Spleen (tissue), 11 donors: Measurements from ENCODE around the gene SDR39U1. TPM values are rescaled to one million over a fixed set of nuclear protein-coding genes. Genes with fewer than 3 reads are reported as not detected.
"Not testable (repeated sequence)": the region's sequence is repeated elsewhere in the genome, so short reads cannot be mapped to it uniquely, and the experiment has no call there.

Experiments
- DNase-seq: peaks from one replicate; pipeline ENCODE4 v3.0.0-alpha.2; 2020
- H3K27ac ChIP-seq, 8 donors: fragments of 200-600 bp; sonication (generic) in 7 of 8; 1 replicate in 4 of 8; 2 replicates in 4 of 8; pipeline versions ENCODE4 v1.5.0 to v1.8.0; 2016 to 2021; ENCODE audit warnings: inconsistent platforms in 4 of 8, mild to moderate bottlenecking in 4 of 8, moderate library complexity in 1 of 8
- H3K27me3 ChIP-seq, 7 donors: fragments of 200-600 bp; sonication (generic) in 6 of 7; replicated peaks in 1 of 7; 1 replicate in 4 of 7; 2 replicates in 3 of 7; pipeline versions ENCODE4 v1.5.0 to v1.8.0; 2016 to 2021; ENCODE audit warnings: inconsistent platforms in 3 of 7, mild to moderate bottlenecking in 1 of 7
- H3K36me3 ChIP-seq, 6 donors: fragments of 200-600 bp; sonication (generic) in 5 of 6; 1 replicate in 4 of 6; 2 replicates in 2 of 6; pipeline versions ENCODE4 v1.5.0 to v1.8.0; 2016 to 2021; ENCODE audit warnings: inconsistent platforms in 2 of 6
- H3K4me1 ChIP-seq, 6 donors: fragments of 200-600 bp; sonication (generic) in 5 of 6; 1 replicate in 3 of 6; 2 replicates in 3 of 6; pipeline versions ENCODE4 v1.5.0 to v1.8.0; 2016 to 2021; ENCODE audit warnings: inconsistent platforms in 3 of 6
- H3K4me3 ChIP-seq, 8 donors: fragments of 200-600 bp; sonication (generic) in 7 of 8; 1 replicate in 4 of 8; 2 replicates in 4 of 8; pipeline versions ENCODE4 v1.5.0 to v1.8.0; 2016 to 2021; ENCODE audit warnings: inconsistent platforms in 4 of 8, mild to moderate bottlenecking in 4 of 8, moderate library complexity in 2 of 8
- H3K9me3 ChIP-seq, 8 donors: fragments of 200-600 bp; sonication (generic) in 7 of 8; 1 replicate in 4 of 8; 2 replicates in 4 of 8; pipeline versions ENCODE4 v1.5.0 to v1.8.0; 2016 to 2021; ENCODE audit warnings: inconsistent platforms in 4 of 8
- POLR2A ChIP-seq, 3 donors: fragments of 450-650 bp; IDR thresholded peaks; one replicate each; pipeline ENCODE4 v1.5.1; 2017; ENCODE audit warnings: antibody characterized with exemption in 3 of 3, mild to moderate bottlenecking in 1 of 3
- POLR2AphosphoS5 ChIP-seq, 3 donors: sonication (generic); formaldehyde crosslinking; IDR thresholded peaks; one replicate each; pipeline ENCODE4 v1.5.1; 2017; ENCODE audit warnings: antibody characterized with exemption in 3 of 3
- WGBS, 5 donors: extraction: QIAGEN DNeasy Blood & Tissue Kit in 3 of 5; methylation state at CpG; one replicate each; pipeline versions ENCODE4 v1.1.5 to v1.1.7; 2013 to 2018; 5-methylcytosine and 5-hydroxymethylcytosine counted together
- intact Hi-C: fragments of 100-400 bp; cut with DNase I; formaldehyde crosslinking; loops from one replicate; pipeline ENCODE4 v1.15.0; 2023; ENCODE audit warnings: low total_unique reads
- polyA plus RNA-seq, 3 donors: library from polyadenylated mRNA; stranded (reverse); fragments of 200-250 nt; gene quantifications; one replicate each; pipeline ENCODE4 v1.2.1, GENCODE V29; 2013
- total RNA-seq, 7 donors: library from RNA; depleted of rRNA in 3 of 7; stranded (reverse); fragments of >200 nt in 3 of 7; fragmentation: NEBNext Ultra II Directional in 4 of 7; extraction: Animal tissue kit (Norgen Biotek cat#: 25700) in 4 of 7; gene quantifications; one replicate each; pipeline versions ENCODE4 v1.1.0 to v1.2.1, GENCODE V29; 2016 to 2021
- TF ChIP-seq, protein P1 (sequence below), 11 experiments: fragments of 200-600 bp in 7 of 11; fragments of 450-650 bp in 4 of 11; sonication (generic) in 4 of 11; IDR thresholded peaks in 8 of 11; conservative IDR thresholded peaks in 3 of 11; 1 replicate in 7 of 11; 2 replicates in 4 of 11; pipeline versions ENCODE4 v1.4.0 to v1.8.0; 2016 to 2021; ENCODE audit warnings: antibody characterized with exemption in 11 of 11, inconsistent platforms in 4 of 11, mild to moderate bottlenecking in 1 of 11
- donor health status: healthy with polysubstance abuse.
- donor health status: DM: no; HTN: no; CAD: no; lungs with moderate emphysema.
- donor health status: DM: no; HTN: no; CAD: no.
- donor health status: Bipolar disorder and iron deficiency.
- donor health status: healthy.
- donor health status: DM: no; HTN: no; CAD: no.
- donor health status: DM: yes; HTN: yes; CAD: no.

SDR39U1 gene
- total and polyA plus RNA-seq, 10 donors = 48.2 to 146 (median 68.4) TPM

DNA sequence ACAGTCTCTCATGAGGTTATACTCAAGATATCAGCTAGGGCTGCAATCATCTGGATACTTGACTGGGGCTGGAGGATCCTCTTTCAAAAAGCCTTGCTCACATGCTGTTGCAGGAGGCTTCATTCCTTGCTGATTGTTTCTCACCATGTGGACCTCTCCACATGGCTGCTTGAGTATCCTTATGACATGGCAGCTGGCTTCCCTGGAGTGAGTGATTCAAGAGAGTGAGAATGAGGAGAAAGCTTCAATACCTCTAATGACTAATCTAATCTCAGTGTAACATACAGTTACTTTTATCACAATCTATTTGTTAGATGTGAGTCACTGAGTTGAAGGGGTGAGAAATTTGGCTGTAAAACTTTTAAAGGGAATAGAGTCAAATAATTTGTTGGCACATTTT lies 14.4 kb upstream of the SDR39U1 start:
- intact Hi-C loops = no loop called here
- Histone ChIP-seq H3K36me3 (peaks cover 0 to 5% (median 0%) of the 10 kb centered on the region in 6 donors), H3K27me3 (no peaks in the 10 kb centered on the region), H3K4me1 (peaks cover 0 to 3% (median 0%) of the 10 kb centered on the region in 6 donors), H3K27ac (no peak overlapping the region), H3K9me3 (peaks cover 0 to 3% (median 0%) of the 10 kb centered on the region in 8 donors), H3K4me3 (no peak overlapping the region)
- TF ChIP-seq POLR2A (IDR thresholded peaks at IDR 0.05) = no peak
- TF ChIP-seq POLR2AphosphoS5 (IDR thresholded peaks at IDR 0.05) = no peak
- TF ChIP-seq, protein P1, sequence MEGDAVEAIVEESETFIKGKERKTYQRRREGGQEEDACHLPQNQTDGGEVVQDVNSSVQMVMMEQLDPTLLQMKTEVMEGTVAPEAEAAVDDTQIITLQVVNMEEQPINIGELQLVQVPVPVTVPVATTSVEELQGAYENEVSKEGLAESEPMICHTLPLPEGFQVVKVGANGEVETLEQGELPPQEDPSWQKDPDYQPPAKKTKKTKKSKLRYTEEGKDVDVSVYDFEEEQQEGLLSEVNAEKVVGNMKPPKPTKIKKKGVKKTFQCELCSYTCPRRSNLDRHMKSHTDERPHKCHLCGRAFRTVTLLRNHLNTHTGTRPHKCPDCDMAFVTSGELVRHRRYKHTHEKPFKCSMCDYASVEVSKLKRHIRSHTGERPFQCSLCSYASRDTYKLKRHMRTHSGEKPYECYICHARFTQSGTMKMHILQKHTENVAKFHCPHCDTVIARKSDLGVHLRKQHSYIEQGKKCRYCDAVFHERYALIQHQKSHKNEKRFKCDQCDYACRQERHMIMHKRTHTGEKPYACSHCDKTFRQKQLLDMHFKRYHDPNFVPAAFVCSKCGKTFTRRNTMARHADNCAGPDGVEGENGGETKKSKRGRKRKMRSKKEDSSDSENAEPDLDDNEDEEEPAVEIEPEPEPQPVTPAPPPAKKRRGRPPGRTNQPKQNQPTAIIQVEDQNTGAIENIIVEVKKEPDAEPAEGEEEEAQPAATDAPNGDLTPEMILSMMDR (IDR thresholded peaks at IDR 0.05 in 8 of 11, conservative IDR thresholded peaks at IDR 0.05 in 3 of 11) = no peak
- DNase-seq = no peak

DNA sequence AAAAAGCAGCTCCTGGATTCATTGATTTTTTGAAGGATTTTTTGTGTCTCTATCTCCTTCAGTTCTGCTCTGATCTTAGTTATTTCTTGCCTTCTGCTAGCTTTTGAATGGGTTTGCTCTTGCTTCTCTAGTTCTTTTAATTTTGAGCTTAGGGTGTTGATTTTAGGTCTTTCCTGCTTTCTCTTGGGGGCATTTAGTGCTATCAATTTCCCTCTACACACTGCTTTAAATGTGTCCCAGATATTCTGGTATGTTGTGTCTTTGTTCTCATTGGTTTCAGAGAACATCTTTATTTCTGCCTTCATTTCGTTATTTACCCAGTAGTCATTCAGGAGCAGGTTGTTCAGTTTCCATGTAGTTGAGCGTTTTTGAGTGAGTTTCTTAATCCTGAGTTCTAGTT lies 8.3 kb upstream of the SDR39U1 start:
- not testable (repeated sequence) for H3K9me3 ChIP-seq, H3K27me3 ChIP-seq

DNA sequence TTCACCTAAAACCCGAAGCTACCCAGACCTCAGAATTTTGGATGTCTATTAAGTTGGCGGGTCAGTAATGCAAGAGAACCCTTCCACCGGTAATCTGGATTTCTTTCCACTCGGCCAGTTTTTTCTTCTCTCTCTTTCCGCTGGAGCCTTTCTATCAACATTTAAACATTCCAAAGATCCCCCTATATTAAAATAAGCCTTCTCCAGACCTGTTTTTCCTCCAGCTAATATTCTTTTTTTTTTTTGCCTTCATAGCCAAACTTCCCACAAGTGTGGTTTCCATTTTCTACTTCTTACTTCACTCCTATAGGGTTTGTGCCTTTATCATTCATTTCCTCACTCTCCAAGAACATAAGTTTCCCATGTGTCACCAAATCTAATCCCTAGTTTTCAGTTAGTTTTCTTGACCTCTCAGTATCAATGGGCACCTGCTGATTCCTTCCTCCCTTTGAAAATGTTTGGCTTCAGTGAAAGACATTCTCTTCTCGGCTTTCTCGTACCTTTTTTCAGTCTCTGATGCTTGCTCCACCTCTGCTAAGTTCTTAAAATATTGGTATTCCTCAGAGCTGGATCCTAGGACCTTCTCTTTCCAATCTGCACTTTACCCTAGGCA lies 583 bp upstream of the SDR39U1 start:
- peaks cover 0 to 34% (median 29%) of the 10 kb centered on the region in 6 donors for H3K36me3 ChIP-seq

More for the DNA sequence above, 8.3 kb upstream of the SDR39U1 start:
- H3K27ac ChIP-seq, DNase-seq, H3K36me3 ChIP-seq, H3K4me1 ChIP-seq, intact Hi-C loops, H3K4me3 ChIP-seq: not testable (repeated sequence)
- 86 to 94% (median 90%) methylated on average over 2 of the region's 2 CpGs for WGBS, 5 donors

DNA sequence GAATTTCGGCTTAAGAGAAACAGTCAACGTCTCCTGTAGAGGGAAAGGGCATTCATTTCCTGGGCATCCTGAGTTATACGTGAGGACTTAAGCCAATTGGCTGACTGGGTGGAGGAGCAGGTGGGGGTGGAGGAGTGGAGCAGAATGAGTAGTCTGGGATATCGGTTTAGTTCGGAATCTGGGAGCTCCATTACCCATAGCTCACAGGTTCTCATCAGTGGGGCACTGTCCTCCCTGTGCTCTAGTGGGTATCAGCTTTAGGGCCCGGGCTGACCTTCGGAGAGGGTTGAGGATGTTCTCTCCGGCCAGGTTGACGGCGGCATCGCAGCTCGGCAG lies 704 bp downstream of the SDR39U1 start:
- Histone ChIP-seq H3K27ac (peak overlapping the region; percentile 95 to 99 (median 99)), H3K9me3 (no peaks in the 10 kb centered on the region), H3K27me3 (no peaks in the 10 kb centered on the region), H3K4me1 (peaks cover 34 to 60% (median 54%) of the 10 kb centered on the region in 6 donors), H3K36me3 (peaks cover 0 to 47% (median 41%) of the 10 kb centered on the region in 6 donors), H3K4me3 (peak overlapping the region; percentile 56 to 86 (median 62))
- DNase-seq = no peak
- intact Hi-C loops = no loop called here
- TF ChIP-seq POLR2A (IDR thresholded peaks at IDR 0.05) (no peak), POLR2AphosphoS5 (IDR thresholded peaks at IDR 0.05) (no peak)
- TF ChIP-seq, protein P1 (IDR thresholded peaks at IDR 0.05 in 8 of 11, conservative IDR thresholded peaks at IDR 0.05 in 3 of 11) = no peak
- WGBS, 5 donors = 2 to 6% (median 4%) methylated on average over 12 of the region's 12 CpGs

More for the DNA sequence above, 583 bp upstream of the SDR39U1 start:
- Histone ChIP-seq H3K27me3 (no peaks in the 10 kb centered on the region), H3K4me1 (peaks cover 21 to 47% (median 41%) of the 10 kb centered on the region in 6 donors), H3K27ac (peak overlapping the region; percentile 22 to 99 (median 99)), H3K9me3 (no peaks in the 10 kb centered on the region), H3K4me3 (peak overlapping the region; percentile 56 to 86 (median 62))
- 5 to 8% (median 7%) methylated on average over 6 to 7 of the region's 7 CpGs for WGBS, 5 donors
- TF ChIP-seq POLR2AphosphoS5 (IDR thresholded peaks at IDR 0.05) = no peak
- TF ChIP-seq, protein P1 (IDR thresholded peaks at IDR 0.05 in 8 of 11, conservative IDR thresholded peaks at IDR 0.05 in 3 of 11) = no peak
- intact Hi-C loops = no loop called here
- DNase-seq = no peak
